MCF 10A (cell line): Measurements from ENCODE around the gene LEO1. TPM values are rescaled to one million over a fixed set of nuclear protein-coding genes. Genes with fewer than 3 reads are reported as not detected.

ENCODE experiments used
- BruUV-seq: library from RNA; stranded (reverse); fragments of 400-500 nt; replicated peaks from 2 replicates; lab custom pipeline; 2021; lab: Mats Ljungman, UMichigan
- CTCF ChIA-PET: fragments of 300-600 bp; sonication (Branson Sonifier 250); formaldehyde crosslinking; extraction: SDS; loops from one replicate; lab custom pipeline; 2021; ENCODE audit warnings: antibody characterized with exemption, inconsistent platforms; lab: Yijun Ruan, JAX
- POLR2A ChIA-PET: fragments of 300-600, 350-650 bp; sonication (Branson Sonifier 250); formaldehyde crosslinking; extraction: SDS; loops from one replicate; lab custom pipeline; 2020; ENCODE audit warnings: antibody characterized with exemption, inconsistent platforms; lab: Yijun Ruan, JAX
- DNase-seq: peaks from one replicate; pipeline ENCODE4 v3.0.0-alpha.2; 2018; ENCODE audit not compliant: unreplicated experiment
- H3K27ac Mint-ChIP-seq: one replicate; pipeline ENCODE4 v1.8.0; 2022; ENCODE audit warnings: mild to moderate bottlenecking, low read depth, mixed read lengths; ENCODE audit not compliant: unreplicated experiment
- H3K27me3 Mint-ChIP-seq: one replicate; pipeline ENCODE4 v1.8.0; 2022; ENCODE audit warnings: mixed read lengths; ENCODE audit not compliant: insufficient read depth, unreplicated experiment
- H3K36me3 Mint-ChIP-seq: one replicate; pipeline ENCODE4 v1.8.0; 2022; ENCODE audit warnings: mild to moderate bottlenecking, moderate library complexity, mixed read lengths; ENCODE audit not compliant: insufficient read depth, unreplicated experiment
- H3K4me1 Mint-ChIP-seq: one replicate; pipeline ENCODE4 v1.8.0; 2022; ENCODE audit warnings: mixed read lengths; ENCODE audit not compliant: insufficient read depth, unreplicated experiment
- H3K4me3 Mint-ChIP-seq: one replicate; pipeline ENCODE4 v1.8.0; 2022; ENCODE audit warnings: mild to moderate bottlenecking, moderate library complexity, mixed read lengths; ENCODE audit not compliant: unreplicated experiment
- H3K9me3 Mint-ChIP-seq: one replicate; pipeline ENCODE4 v1.8.0; 2022; ENCODE audit warnings: mixed read lengths; ENCODE audit not compliant: unreplicated experiment
- CTCF ChIP-seq: fragments of 200-600 bp; IDR thresholded peaks from one replicate; pipeline ENCODE4 v1.8.0; 2022; ENCODE audit warnings: antibody characterized with exemption, mild to moderate bottlenecking; ENCODE audit not compliant: unreplicated experiment
- intact Hi-C: fragments of 100-400 bp; cut with micrococcal nuclease; formaldehyde crosslinking; loops from 2 replicates; pipeline ENCODE4 v1.14.1; 2022
- total RNA-seq: library from RNA; stranded (reverse); gene quantifications from 2 replicates; pipeline ENCODE4 v1.2.3, GENCODE V29; 2022

The LEO1 gene
- total RNA-seq, 1 experiment from 2014 or later, result 24.2 TPM

- TF ChIP-seq CTCF, result no peak
- Mint-ChIP-seq H3K4me3 (no peak overlapping the region), H3K27me3 (no peaks in the 10 kb centered on the region), H3K27ac (no peak overlapping the region), H3K9me3 (no peaks in the 10 kb centered on the region), H3K4me1 (peaks cover 39% of the 10 kb centered on the region), H3K36me3 (no peaks in the 10 kb centered on the region)
- no TSS peak for BruUV-seq
- ChIA-PET POLR2A (interaction anchor here (3.1 to 3.4 kb wide), 2 partner anchors 12 to 16 kb away, joined by 8 to 12 read pairs; no protein-coding TSS in a partner anchor), CTCF (no interaction called here)
- intact Hi-C loops, result no loop called here
- no peak for DNase-seq
Measured at GRCh38 chr15:52008359-52008697, 36.8 kb upstream of the LEO1 start.

GRCh38 chr15:52006702-52007340, 35.2 kb upstream of the LEO1 start:
- Mint-ChIP-seq H3K36me3 (no peaks in the 10 kb centered on the region), H3K27ac (peak overlapping the region; percentile 19), H3K4me1 (peaks cover 27% of the 10 kb centered on the region), H3K4me3 (no peak overlapping the region), H3K27me3 (no peaks in the 10 kb centered on the region), H3K9me3 (no peaks in the 10 kb centered on the region)
- no peak for TF ChIP-seq CTCF
- POLR2A ChIA-PET, result interaction anchor here (0.6 to 3.4 kb wide), 9 partner anchors 9 to 246 kb away, joined by 3 to 12 read pairs (median 4); no protein-coding TSS in a partner anchor
- no TSS peak for BruUV-seq
- CTCF ChIA-PET, result interaction anchor here (0.6 to 1.3 kb wide), 6 partner anchors 8 to 230 kb away, joined by 3 to 6 read pairs (median 3); no protein-coding TSS in a partner anchor
- intact Hi-C loops, result no loop called here
- DNase-seq, result no peak

- no TSS peak for BruUV-seq
- ChIA-PET POLR2A (interaction anchor here (0.7 to 3.4 kb wide), 8 partner anchors 8 to 790 kb away, joined by 3 to 12 read pairs (median 5); no protein-coding TSS in a partner anchor), CTCF (interaction anchor here (0.6 to 1.1 kb wide), 4 partner anchors 26 to 356 kb away, joined by 3 read pairs; no protein-coding TSS in a partner anchor)
- peak overlapping the region; percentile 19 for H3K27ac Mint-ChIP-seq
- peak; percentile 48 for DNase-seq
- intact Hi-C loops, result no loop called here
- no peaks in the 10 kb centered on the region for H3K27me3 Mint-ChIP-seq
- H3K9me3 Mint-ChIP-seq, result no peaks in the 10 kb centered on the region
- TF ChIP-seq CTCF, result no peak
- no peak overlapping the region for H3K4me3 Mint-ChIP-seq
- H3K4me1 Mint-ChIP-seq, result peaks cover 19% of the 10 kb centered on the region
- H3K36me3 Mint-ChIP-seq, result no peaks in the 10 kb centered on the region
Measured at GRCh38 chr15:52005748-52006701, 34.4 kb upstream of the LEO1 start.

DNA sequence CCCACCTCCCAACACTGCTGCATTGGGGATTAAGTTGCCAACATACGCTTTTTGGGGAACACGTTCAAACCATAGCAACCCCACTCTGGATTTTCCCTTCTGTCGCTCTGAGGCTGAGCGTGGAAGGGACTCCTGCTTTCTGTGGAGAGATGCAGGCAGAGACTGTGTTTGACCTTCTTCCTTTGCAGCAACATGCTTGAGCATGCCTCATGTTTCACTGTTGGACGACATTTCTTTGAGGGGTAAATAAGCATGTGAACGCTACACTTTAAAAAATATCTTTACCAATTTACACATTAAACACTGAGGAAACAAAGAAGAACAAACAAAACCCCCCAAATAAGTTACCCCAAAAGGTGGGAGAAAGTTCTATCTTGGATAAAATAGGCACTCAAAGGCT, 33.2 kb upstream of the LEO1 start:
- no TSS peak for BruUV-seq
- no peak for DNase-seq
- no peak overlapping the region for H3K27ac Mint-ChIP-seq
- POLR2A ChIA-PET, result interaction anchor here (1.9 to 2.3 kb wide), 2 partner anchors 10 to 33 kb away, joined by 9 to 12 read pairs; partner anchors contain the start of gene LEO1
- CTCF ChIA-PET, result interaction anchor here (0.5 to 1.5 kb wide), 4 partner anchors 9 to 215 kb away, joined by 3 to 5 read pairs (median 3); no protein-coding TSS in a partner anchor
- TF ChIP-seq CTCF, result no peak
- no peaks in the 10 kb centered on the region for H3K27me3 Mint-ChIP-seq
- intact Hi-C loops, result no loop called here
- H3K36me3 Mint-ChIP-seq, result no peaks in the 10 kb centered on the region
- no peaks in the 10 kb centered on the region for H3K9me3 Mint-ChIP-seq
- no peak overlapping the region for H3K4me3 Mint-ChIP-seq
- H3K4me1 Mint-ChIP-seq, result peaks cover 14% of the 10 kb centered on the region
